D721Med (cell line): ENCODE measurements around the gene PEPD.

Experiments used
- DNase-seq: peaks from one replicate; pipeline ENCODE4 v3.0.0; 2011; ENCODE audit warnings: low spot score; ENCODE audit not compliant: insufficient read length
- FAIRE-seq: peaks from 2 replicates; lab custom pipeline; 2011; peaks lifted over from hg19 to GRCh38; lab: Jason Lieb, UNC
- TF ChIP-seq, protein P1 (sequence below): IDR thresholded peaks from 2 replicates; pipeline ENCODE4 v1.5.1; 2012; ENCODE audit warnings: mild to moderate bottlenecking, control low read depth; ENCODE audit not compliant: insufficient read depth; ENCODE audit errors: missing control alignments

The PEPD gene

DNA sequence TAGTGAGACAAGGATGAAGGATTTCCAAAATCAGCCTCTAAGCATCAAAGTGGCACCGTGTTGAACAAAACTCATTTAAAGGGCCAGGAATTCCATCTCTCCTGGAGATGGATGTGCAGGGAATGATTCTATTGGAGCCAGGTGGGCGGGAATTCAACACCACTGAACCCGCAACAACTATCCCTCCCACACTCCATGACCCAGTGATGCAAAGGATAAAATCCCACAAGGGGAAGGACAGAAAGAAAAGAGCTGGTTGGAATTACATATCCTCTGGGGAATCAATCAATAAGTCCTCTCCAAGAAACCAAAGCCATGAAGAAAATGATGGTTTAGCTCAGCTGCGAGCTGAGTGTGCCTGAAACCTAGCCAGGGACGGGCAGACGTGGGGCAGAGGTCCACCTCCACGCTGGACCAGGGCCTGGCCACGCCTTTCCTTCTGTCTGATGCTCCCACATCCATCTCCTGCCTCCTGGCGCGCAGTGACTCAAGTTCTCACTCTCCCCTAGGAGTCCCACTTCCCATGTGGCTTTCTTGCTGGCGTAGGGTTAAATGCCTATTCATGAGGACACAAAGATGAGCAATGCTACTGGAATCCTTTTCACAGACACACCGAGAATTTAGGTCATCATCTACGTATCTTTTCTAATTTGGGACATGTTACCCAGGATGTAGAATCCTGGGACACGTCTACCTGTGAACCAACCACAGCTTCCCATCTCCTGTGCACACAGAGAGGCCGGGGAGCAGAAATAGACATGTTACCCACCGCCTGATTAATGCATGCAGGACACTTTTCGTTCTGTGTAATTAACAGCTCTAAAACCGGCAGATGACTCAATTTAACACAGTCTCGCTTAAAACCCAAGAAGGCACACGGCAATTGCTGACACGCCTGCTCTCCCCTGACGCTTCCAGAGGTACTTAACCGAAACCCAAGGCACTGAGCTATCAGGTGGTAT, 48.6 kb downstream of the PEPD start:
- DNase-seq = no peak
- FAIRE-seq = no peak
- TF ChIP-seq, protein P1, sequence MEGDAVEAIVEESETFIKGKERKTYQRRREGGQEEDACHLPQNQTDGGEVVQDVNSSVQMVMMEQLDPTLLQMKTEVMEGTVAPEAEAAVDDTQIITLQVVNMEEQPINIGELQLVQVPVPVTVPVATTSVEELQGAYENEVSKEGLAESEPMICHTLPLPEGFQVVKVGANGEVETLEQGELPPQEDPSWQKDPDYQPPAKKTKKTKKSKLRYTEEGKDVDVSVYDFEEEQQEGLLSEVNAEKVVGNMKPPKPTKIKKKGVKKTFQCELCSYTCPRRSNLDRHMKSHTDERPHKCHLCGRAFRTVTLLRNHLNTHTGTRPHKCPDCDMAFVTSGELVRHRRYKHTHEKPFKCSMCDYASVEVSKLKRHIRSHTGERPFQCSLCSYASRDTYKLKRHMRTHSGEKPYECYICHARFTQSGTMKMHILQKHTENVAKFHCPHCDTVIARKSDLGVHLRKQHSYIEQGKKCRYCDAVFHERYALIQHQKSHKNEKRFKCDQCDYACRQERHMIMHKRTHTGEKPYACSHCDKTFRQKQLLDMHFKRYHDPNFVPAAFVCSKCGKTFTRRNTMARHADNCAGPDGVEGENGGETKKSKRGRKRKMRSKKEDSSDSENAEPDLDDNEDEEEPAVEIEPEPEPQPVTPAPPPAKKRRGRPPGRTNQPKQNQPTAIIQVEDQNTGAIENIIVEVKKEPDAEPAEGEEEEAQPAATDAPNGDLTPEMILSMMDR = no peak

DNA sequence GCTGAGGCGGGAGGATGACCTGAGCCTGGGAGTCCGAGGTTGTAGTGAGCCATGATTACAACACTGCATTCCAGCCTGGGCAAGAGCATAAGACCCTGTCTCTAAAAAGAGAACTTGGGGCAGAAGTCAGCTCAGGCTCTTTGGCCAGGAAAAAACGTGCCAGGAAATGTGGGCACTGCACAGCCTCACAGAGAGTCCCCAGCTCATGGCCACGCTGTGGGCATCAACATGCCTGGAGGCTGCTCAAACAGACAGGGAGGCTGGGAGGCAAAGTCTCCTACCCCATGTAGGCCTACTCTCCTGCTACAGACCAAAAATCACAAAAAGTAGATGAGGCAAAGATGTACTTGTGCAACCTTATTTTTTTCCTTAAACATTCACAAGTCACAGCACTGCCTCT, 49.4 kb downstream of the PEPD start:
- DNase-seq = no peak
- FAIRE-seq = no peak
- TF ChIP-seq, protein P1 = no peak

DNA sequence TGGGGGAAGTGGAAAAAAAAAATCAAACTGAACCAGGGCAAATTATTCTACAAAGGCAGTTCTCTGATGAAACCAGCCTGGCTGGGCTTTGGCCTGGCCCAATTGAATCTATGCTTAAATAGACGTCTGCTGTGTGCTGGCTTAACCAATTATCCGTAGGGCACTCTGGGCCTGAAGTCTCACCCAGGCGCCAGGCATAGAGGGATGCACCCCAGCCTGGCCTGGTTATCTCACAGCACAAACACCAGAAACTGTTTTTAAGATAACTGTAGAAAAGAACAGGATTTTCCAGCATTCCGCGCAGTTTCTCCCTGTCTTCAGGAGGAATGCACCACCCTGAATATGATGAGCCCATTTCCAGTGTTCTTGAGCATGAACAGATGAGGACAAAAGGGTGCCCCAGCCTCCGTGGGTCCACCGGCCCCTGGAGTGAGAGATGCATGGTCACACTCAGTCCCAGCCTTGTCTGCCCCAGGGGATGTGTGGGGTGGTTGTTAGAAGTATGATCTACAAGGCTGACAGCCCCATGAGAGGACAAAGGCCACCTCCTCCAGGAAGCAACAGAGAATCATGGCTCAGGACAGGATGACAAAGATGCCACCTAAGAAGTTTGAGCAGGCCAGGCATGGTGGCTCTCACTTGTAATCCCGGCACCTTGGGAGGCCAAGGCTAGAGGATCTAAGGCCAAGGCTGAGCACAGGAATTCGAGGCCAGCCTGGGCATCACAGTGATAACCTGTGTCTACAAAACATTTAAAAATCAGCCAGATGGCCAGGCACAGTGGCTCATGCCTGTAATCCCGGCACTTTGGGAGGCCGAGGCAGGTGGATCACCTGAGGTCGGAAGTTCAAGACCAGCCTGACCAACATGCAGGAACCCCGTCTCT, 50.2 kb downstream of the PEPD start:
- TF ChIP-seq, protein P1 = no peak
- no peak for DNase-seq
- FAIRE-seq = no peak

DNA sequence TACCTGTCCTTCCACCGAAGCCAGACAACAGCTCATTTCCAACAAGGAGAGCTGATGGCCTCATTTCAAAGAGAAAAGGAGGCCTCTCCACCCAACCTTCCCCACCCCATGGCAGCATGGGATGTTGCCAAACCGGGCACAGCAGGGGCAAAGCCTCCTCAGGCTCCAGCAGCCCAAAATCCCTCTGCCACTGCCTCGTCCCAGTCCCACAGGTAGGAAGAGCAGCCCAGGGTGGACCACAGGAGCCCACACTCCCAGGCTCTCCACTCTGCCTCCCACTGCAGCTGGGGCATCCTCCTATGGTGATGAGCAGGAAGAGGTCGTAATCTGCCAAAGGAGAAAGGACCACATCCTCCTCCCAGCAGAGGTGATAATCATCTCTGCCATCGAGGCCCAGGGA, 50.9 kb downstream of the PEPD start:
- DNase-seq = no peak
- FAIRE-seq = no peak
- TF ChIP-seq, protein P1 = no peak

DNA sequence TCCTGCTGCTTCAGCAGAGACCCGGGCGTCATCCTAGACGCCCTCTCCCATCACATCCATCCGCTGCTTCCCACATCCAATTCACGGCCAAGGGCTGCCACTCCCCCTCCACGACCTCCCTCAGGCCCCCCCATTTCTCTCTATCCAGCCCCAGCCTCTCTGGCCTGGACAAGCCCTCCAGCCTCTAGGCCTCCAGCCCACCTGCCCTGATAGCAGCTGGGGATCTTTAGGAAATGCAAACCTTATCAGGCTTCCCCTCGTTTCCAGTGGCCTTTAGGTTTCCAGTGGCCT, 51.6 kb downstream of the PEPD start:
- DNase-seq = no peak
- TF ChIP-seq, protein P1 = no peak
- FAIRE-seq = no peak

DNA sequence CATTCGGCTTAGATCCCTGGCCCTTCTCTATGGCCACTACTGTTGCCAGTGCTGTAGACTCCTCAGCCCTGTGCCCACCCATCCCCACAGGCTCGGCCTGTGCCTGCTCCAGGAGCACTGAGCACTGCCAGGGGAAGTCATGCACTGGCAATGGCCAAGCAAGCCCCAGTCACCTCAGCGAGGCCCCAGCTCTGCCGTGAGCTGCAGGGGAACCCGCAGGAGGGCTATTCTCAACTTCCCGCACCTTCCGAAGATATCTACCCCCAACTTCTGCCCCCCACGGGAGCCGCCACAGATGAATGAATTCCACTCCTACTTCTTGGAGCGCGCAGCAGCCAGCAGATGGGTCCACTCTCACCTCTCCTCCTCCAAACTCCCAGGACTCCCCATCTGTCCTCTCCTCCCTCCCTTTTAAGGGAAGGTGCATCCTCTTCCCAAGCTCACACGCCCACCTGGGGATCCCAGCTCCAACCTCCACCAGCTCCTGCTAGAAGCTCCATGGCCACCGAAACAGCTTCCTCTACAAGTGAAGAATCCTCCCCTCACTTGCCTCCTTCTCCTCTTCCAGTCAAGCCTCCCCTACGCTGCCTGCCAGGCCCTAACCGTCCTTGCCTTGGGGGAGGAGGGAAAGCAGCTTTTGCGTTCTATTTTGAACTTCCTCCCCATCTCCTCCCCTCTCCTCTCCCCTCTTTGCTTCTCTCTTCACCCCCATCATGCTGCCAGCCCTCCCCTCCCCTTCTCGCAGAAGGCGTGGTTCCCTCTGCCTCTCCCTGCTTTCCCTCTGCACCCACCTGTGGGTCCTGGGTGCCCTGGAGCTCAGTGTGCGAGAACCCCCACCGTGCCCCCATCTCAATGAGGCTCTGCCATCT, 52.2 kb downstream of the PEPD start:
- TF ChIP-seq, protein P1 = no peak
- FAIRE-seq = no peak
- no peak for DNase-seq
